ENCODE data around the gene DDIT4.
"Not testable (repeated sequence)": the region's sequence is repeated elsewhere in the genome, so short reads cannot be mapped to it uniquely, and the experiment has no call there.

Gene DDIT4

DNA sequence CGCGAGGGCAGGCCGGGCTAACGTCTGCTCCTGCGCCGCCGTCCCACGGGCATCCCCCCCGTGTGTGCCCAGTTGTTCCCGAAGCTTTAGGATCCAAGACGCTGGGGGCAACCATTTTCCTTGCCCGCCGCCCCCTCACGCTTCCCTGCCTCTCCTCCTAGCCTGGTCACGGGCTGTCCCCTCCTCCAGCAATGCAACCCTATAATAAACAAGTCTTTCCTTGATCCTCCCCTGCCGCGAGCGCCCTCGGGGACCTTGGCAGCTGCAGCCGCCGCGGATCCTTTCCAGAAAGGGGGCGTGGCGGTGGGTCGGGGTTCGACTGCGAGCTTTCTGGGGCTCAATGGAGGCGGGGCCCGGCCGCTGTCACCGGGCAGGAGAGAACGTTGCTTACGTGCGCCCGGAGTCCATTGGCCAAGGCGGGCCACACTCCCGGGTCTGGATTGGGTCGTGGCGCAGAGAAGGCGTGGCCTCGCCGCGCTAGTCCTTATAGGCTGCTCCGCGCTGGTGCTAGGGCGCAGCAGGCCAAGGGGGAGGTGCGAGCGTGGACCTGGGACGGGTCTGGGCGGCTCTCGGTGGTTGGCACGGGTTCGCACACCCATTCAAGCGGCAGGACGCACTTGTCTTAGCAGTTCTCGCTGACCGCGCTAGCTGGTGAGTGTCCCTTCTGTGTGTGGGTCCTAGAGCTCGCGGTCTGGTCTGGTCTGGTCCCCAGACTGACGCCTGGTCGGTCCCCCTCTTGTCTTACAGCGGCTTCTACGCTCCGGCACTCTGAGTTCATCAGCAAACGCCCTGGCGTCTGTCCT lies at the start of gene DDIT4:
Gene DDIT4 (plus strand): TSS at position 515 of the 803 bp plus-strand sequence. CDS start 293 bp downstream, outside the sequence.
- in situ Hi-C loops (cut with HindIII; ENCODE audit: low sequenced_read_pairs): no loop called here

DNA sequence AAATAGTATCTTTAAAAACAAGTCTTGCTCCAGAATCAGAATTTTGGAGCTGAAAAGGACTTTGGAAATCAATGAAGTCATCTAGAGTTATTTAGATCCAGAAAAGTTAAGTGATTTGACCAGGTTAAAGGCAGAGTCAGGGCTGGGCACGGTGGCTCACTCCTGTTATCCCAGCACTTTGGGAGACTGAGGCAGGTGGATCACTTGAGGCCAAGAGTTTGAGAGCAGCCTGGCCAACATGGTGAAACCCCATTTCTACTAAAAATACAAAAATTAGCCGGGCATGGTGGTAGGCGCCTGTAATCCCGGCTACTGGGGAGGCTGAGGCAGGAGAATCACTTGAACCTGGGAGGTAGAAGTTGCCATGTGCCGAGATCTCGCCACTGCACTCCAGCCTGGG lies 49.5 kb upstream of the DDIT4 start:
- in situ Hi-C loops (cut with HindIII; ENCODE audit: low sequenced_read_pairs): not testable (repeated sequence)

DNA sequence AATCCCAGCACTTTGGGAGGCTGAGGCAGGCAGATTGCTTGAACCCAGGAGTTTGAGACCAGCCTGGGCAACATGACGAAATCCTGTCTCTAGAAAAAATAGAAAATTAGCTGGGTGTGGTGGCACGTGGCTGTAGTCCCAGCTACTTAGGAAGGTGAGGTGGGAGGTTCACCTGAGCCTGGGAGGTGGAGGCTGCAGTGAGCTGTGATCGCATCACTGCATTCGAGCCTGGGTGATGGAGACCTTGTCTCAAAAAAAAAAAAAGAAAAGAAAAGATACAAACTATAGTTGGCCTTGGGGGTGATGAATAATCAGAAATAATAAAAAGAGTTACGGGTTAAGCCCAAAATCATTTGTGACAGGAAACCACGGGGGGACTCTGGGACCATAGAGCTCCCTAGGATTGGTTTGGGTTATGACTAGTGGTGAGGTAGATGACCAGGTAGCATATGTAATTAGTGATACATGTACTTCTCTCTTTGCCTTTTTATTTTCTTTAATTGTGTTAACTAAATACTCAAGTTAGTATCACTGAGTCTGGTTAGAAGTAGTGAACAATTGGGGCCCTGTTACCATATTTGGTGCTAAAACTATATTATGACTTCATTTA lies 47.2 kb upstream of the DDIT4 start:
- in situ Hi-C loops (cut with HindIII; ENCODE audit: low sequenced_read_pairs): no loop called here

- in situ Hi-C loops (cut with HindIII; ENCODE audit: low sequenced_read_pairs): no loop called here
Observed at GRCh38 chr10:72227826-72228225, 45.9 kb upstream of the DDIT4 start.

DNA sequence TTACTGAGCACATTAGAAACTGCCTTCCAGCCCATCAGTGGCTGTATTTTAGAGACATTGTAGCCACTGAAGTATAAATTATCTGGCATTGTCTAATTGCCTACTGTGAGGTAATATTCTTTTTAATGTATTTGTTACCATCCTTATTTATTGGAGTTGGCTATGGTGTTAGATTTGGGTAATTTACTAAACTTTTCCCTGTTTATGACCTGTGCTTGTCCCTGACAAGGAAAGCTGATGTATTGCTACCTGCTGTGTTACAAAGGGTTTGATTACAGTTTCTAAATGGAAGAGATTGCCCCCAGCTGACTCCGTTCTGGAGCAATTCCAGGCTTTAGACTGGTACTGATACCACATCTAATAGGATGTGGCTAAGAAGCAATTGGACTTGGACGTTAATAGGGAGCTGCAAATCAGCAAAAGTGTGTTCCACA lies 45.4 kb upstream of the DDIT4 start:
- in situ Hi-C loops (cut with HindIII; ENCODE audit: low sequenced_read_pairs): no loop called here

GRCh38 chr10:72229261-72230251 lies 44.2 kb upstream of the DDIT4 start:
- in situ Hi-C loops (cut with HindIII; ENCODE audit: low sequenced_read_pairs): no loop called here

- in situ Hi-C loops (cut with HindIII; ENCODE audit: low sequenced_read_pairs): no loop called here
Observed at GRCh38 chr10:72233621-72234020, 40.1 kb upstream of the DDIT4 start.

GRCh38 chr10:72234560-72235095 lies 39.1 kb upstream of the DDIT4 start:
- in situ Hi-C loops (cut with HindIII; ENCODE audit: low sequenced_read_pairs): no loop called here

- in situ Hi-C loops (cut with HindIII; ENCODE audit: low sequenced_read_pairs): no loop called here
Observed at GRCh38 chr10:72235544-72236279, 38.0 kb upstream of the DDIT4 start.

GRCh38 chr10:72238392-72239175 lies 35.1 kb upstream of the DDIT4 start:
- in situ Hi-C loops (cut with HindIII; ENCODE audit: low sequenced_read_pairs): no loop called here

GRCh38 chr10:72239409-72239808 lies 34.3 kb upstream of the DDIT4 start:
- in situ Hi-C loops (cut with HindIII; ENCODE audit: low sequenced_read_pairs): no loop called here

GRCh38 chr10:72240371-72240770 lies 33.4 kb upstream of the DDIT4 start:
- in situ Hi-C loops (cut with HindIII; ENCODE audit: low sequenced_read_pairs): no loop called here

DNA sequence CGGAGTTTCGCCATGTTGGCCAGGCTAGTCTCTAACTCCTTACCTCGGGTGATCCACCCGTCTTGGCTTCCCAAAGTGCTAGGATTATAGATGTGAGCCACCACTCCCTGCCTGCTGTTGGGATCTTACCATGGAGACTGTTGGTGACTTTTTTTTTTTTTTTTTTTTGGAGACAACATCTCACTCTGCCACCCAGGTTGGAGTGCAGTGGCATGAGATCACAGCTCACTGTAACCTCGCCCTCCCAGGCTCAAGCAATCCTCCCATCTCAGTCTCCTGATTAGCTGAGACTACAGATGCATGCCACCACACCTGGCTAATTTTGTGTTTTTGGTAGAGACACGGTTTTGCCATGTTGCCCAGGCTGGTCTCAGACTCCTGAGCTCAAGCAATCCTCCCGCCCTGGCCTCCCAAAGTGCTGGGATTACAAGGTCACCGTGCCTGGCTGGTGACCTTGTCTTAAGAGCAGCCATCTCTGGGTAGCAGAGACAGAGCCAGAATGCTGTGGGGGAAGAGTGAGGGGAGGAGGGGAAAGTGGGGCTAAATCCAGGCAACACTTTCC lies 32.0 kb upstream of the DDIT4 start:
- in situ Hi-C loops (cut with HindIII; ENCODE audit: low sequenced_read_pairs): no loop called here

- in situ Hi-C loops (cut with HindIII; ENCODE audit: low sequenced_read_pairs): no loop called here
Observed at GRCh38 chr10:72242675-72243074, 31.0 kb upstream of the DDIT4 start.

DNA sequence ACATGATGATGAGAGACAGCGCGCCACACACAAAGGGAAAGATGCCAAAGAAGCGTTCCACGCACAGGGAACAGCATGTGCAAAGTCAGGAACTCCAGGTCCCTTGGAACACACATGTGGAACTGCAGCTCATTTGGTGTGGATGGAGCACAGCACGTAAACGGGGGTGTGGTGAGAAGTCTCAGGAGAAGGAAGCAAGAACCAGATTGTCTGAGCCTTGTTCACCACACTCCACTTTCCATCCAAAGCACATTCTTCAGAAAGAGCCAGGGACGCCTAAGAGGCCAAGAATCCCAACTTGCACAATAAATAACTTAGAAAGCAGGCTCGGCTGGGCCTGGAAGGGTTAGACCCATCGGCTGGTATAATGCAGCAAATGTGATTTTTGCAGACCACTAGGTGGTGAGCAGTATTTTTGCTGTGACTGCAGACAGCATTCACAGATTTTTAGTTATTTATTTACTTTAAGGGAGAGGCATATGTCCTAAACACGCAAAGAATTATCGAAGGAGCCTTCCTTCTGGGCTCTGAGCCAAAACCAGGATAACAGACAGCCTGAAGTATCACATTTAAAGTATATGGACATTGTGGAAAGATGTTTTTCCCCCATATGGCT lies 29.8 kb upstream of the DDIT4 start:
- in situ Hi-C loops (cut with HindIII; ENCODE audit: low sequenced_read_pairs): no loop called here

DNA sequence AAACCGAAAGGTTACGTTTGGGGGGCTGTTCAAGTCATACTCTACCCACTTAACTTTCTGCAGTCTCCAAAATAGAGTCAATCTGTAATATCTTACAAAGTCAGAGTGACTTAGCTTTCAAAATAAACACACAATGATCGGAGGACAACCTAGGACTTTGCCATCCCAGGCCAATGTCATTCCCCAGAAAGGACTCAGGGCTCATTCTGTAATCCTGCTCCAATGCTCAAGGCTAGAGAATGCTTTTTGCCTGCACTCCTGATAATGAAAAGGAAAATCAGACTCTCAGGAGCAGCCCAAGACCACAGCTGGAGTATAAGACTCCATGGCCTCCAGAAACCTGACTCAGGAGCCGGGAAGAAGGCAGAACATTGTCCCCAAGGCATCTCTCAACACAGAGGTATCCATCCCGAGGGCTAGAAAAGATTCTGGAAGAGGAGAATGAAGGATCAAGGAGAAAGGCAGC lies 29.1 kb upstream of the DDIT4 start:
- in situ Hi-C loops (cut with HindIII; ENCODE audit: low sequenced_read_pairs): no loop called here

DNA sequence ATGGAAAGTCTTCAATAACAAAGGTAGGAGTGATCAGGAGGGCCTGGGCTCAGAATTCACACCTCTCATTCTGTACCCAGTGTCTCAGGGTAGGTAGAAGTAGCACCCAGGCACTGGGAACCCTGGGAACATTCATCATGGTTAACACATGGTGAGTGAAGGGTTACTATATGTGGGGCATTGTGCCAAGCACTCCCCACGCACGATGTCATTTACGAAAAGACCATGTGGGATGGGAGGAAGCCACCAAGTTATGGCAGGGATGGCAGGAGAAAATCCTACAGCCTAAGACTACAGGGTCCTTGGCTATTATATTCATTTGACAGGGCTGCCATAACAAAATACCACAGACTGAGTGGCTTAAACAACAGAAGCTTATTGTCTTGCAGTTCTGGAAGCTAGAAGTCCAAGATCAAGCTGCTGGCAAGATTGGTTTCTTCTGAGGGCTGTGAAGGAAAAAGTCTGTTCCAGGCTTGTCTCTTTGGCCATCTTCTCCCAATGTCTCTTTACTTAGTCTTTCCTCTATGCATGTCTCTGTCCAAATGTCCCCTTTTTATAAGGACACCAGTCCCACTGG lies 27.7 kb upstream of the DDIT4 start:
- in situ Hi-C loops (cut with HindIII; ENCODE audit: low sequenced_read_pairs): no loop called here

DNA sequence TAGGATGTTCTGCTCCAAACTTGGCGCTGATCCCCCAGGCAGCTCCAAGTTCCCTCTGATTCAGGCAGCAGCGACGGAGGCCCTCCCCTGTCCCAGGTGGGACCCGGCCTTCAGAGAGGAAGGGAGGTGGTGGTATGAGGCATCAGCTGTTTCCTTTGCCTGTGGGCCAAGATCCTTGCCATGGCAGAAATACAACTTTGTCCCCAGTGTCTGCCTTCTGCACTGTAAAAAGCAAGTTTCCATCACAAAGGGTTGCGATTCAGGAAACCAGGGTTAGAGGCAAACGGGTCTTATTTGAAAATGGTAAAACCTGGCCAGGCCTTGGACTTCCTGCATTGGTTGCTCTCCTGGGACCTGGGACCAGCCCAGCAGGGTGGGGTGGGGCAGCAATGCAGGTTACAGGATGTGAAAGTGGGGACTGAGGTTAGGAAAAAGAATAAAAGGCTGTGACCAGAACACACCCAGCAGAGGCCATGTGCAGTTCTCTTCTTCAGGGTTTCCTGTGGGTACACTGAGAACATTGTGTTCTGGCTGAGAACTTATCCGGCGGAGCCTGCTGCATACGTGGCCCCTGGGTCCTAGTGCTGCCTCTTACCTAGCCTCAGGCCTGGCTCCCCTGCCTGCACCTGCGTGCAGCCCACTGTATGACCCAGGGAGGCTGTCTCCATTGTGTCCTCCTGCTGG lies 25.1 kb upstream of the DDIT4 start:
- in situ Hi-C loops (cut with HindIII; ENCODE audit: low sequenced_read_pairs): no loop called here
